Suprapubic skin (tissue), 4 donors: ENCODE results near the gene XPC. TPM values are rescaled to one million over a fixed set of nuclear protein-coding genes. Genes with fewer than 3 reads are reported as not detected.
A peak's percentile ranks its signal among the peaks of the same experiment; 100 is the strongest.

Experiments used
- DNase-seq, 2 donors: peaks; one replicate each; pipeline ENCODE4 v3.0.0-alpha.2; 2019; ENCODE audit warnings: low spot score in 2 of 2
- H3K27ac ChIP-seq: fragments of 200-600 bp; sonication (generic); one replicate; pipeline ENCODE4 v1.5.1; 2019
- H3K27me3 ChIP-seq: fragments of 200-600 bp; sonication (generic); one replicate; pipeline ENCODE4 v1.5.1; 2019
- H3K36me3 ChIP-seq: fragments of 200-600 bp; sonication (generic); one replicate; pipeline ENCODE4 v1.5.1; 2019
- H3K4me1 ChIP-seq: fragments of 200-600 bp; sonication (generic); one replicate; pipeline ENCODE4 v1.5.1; 2019
- H3K4me3 ChIP-seq: fragments of 200-600 bp; sonication (generic); one replicate; pipeline ENCODE4 v1.5.1; 2019; ENCODE audit warnings: mild to moderate bottlenecking
- H3K9me3 ChIP-seq: fragments of 200-600 bp; sonication (generic); one replicate; pipeline ENCODE4 v1.5.1; 2019
- EP300 ChIP-seq: sonication (generic); formaldehyde crosslinking; IDR thresholded peaks from one replicate; pipeline ENCODE4 v1.6.1; 2017; ENCODE audit warnings: antibody characterized with exemption
- POLR2A ChIP-seq, 2 donors: fragments of 450-650 bp; IDR thresholded peaks; one replicate each; pipeline ENCODE4 v1.6.1; 2017; ENCODE audit warnings: antibody characterized with exemption in 2 of 2, mild to moderate bottlenecking in 2 of 2, moderate library complexity in 2 of 2
- POLR2AphosphoS5 ChIP-seq, 3 donors: sonication (generic); formaldehyde crosslinking; IDR thresholded peaks; one replicate each; pipeline ENCODE4 v1.6.1; 2017; ENCODE audit warnings: antibody characterized with exemption in 3 of 3
- WGBS: methylation state at CpG from one replicate; pipeline ENCODE4 v1.1.5; 2018; 5-methylcytosine and 5-hydroxymethylcytosine counted together
- total RNA-seq, 4 donors: library from RNA; depleted of rRNA; stranded (reverse); fragments of >200 nt; gene quantifications; one replicate each; pipeline ENCODE4 v1.1.0, GENCODE V29; 2016
- TF ChIP-seq, protein P1 (sequence below), 2 donors: fragments of 200-600 bp in 1 of 2; fragments of 450-650 bp in 1 of 2; sonication (generic) in 1 of 2; IDR thresholded peaks; one replicate each; pipeline ENCODE4 v1.5.1; 2016 to 2019; ENCODE audit warnings: antibody characterized with exemption in 2 of 2, mild to moderate bottlenecking in 1 of 2, moderate library complexity in 1 of 2

The XPC gene
- total RNA-seq, 4 donors from 2014 or later = 49.7 to 176 (median 66.4) TPM

DNA sequence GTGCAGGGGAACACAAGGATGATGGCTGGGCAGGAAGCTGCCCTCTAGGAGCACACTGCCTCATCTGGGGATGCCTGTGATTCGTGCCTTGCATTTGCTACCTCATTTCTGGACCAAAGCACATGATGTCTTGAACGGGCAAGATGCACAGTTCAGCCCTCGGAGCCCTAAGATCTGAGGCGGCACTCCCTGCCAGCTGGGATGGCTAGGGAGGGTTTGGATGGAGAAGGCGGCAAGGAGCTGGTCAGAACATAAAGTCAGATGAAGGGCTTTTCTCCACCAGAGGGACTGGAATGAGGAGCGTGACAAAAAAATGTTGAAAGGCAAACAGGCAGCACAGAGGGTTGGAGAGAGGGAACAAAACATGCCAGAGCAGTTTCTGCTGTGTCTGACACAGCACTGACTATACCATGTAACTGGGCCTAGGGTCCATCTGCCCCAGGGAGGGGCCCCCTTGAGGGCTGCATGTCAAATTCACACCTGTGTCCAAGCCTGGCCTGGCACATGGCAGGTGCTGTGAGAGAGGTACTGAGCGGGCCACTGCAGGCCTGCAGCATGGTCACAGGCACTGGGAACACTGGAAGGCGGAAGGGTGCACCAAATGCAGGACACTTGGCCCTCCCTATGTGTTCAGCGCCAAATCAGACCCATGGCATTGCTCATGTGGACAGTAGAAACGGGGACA lies 31.9 kb downstream of the XPC start:
- WGBS = 85% methylated on average over 10 of the region's 10 CpGs
- Histone ChIP-seq H3K4me1 (peaks cover 48% of the 10 kb centered on the region), H3K4me3 (no peak overlapping the region), H3K27ac (peak overlapping the region; percentile 94), H3K9me3 (no peaks in the 10 kb centered on the region), H3K27me3 (no peaks in the 10 kb centered on the region), H3K36me3 (peaks cover 58% of the 10 kb centered on the region)
- TF ChIP-seq POLR2AphosphoS5 (IDR thresholded peaks at IDR 0.05) (no peak), EP300 (no peak), POLR2A (IDR thresholded peaks at IDR 0.05) (no peak)
- TF ChIP-seq, protein P1, sequence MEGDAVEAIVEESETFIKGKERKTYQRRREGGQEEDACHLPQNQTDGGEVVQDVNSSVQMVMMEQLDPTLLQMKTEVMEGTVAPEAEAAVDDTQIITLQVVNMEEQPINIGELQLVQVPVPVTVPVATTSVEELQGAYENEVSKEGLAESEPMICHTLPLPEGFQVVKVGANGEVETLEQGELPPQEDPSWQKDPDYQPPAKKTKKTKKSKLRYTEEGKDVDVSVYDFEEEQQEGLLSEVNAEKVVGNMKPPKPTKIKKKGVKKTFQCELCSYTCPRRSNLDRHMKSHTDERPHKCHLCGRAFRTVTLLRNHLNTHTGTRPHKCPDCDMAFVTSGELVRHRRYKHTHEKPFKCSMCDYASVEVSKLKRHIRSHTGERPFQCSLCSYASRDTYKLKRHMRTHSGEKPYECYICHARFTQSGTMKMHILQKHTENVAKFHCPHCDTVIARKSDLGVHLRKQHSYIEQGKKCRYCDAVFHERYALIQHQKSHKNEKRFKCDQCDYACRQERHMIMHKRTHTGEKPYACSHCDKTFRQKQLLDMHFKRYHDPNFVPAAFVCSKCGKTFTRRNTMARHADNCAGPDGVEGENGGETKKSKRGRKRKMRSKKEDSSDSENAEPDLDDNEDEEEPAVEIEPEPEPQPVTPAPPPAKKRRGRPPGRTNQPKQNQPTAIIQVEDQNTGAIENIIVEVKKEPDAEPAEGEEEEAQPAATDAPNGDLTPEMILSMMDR (IDR thresholded peaks at IDR 0.05) = no peak
- no peak for DNase-seq

DNA sequence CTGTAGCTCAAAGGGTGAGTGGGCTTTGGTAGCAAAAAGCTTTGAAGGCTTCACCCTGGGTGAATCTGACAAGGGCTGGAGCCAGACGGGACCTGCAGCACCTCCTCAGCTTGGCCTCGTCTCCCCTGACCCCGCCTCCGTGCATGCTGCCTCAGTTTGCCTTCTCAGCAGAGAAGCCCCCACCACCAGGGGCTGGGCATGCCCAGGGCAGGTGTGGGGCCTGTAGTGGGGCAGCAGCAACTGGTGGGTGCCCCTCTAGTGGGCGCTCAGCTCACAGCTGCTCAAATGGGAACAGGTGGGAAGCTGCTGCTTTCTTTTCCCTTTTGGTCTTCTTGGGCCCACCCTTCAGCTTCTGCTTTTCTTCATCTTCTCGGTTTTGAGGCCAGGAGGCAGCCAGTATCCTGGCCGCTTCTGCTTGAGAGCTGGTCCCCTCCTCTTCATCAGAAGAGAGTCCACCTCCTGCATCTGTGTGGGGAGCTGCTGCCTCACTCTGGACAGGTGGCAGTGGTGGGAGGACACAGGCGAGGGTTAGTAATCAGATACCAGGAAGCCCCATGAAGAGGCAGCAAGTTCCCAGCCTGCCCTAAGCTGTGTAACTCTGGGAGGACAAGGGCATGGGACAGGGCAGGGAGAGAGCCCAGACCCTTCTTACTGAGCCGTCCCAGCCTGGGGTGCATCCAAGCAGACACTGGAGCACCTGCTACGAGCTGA lies 32.6 kb downstream of the XPC start:
- Histone ChIP-seq H3K36me3 (peaks cover 58% of the 10 kb centered on the region), H3K27ac (peak overlapping the region; percentile 94), H3K27me3 (no peaks in the 10 kb centered on the region), H3K4me3 (no peak overlapping the region), H3K9me3 (no peaks in the 10 kb centered on the region), H3K4me1 (peaks cover 51% of the 10 kb centered on the region)
- DNase-seq = no peak
- 76% methylated on average over 8 of the region's 10 CpGs for WGBS
- TF ChIP-seq, protein P1 (IDR thresholded peaks at IDR 0.05) = no peak
- TF ChIP-seq EP300 (no peak), POLR2A (IDR thresholded peaks at IDR 0.05) (no peak), POLR2AphosphoS5 (IDR thresholded peaks at IDR 0.05) (no peak)

DNA sequence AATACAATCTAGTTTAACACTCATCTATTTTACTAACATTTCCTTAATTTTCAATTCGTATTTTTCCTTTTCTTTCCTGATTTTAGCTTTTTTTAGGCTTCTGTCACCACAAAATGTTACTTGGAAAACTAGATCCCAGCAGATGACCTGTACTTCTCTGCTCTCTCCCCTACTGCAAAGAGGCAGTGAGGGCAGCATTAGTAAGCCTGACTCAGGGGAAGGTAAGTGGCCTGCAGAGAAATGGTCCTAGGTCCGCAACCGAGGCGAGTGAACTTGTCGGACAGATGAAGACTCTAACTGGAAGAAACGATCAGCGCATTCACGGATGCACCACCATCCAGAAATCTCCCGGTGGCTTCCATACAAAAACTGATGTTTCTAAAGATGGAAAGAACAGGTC lies 33.2 kb downstream of the XPC start:
- no peak overlapping the region for H3K4me3 ChIP-seq
- WGBS = 84% methylated on average over 9 of the region's 9 CpGs
- peak overlapping the region; percentile 94 for H3K27ac ChIP-seq
- H3K4me1 ChIP-seq = peaks cover 51% of the 10 kb centered on the region
- no peak for TF ChIP-seq POLR2AphosphoS5 (IDR thresholded peaks at IDR 0.05)
- TF ChIP-seq POLR2A (IDR thresholded peaks at IDR 0.05) = no peak
- no peak for TF ChIP-seq EP300
- TF ChIP-seq, protein P1 (IDR thresholded peaks at IDR 0.05) = no peak
- H3K27me3 ChIP-seq = no peaks in the 10 kb centered on the region
- H3K36me3 ChIP-seq = peaks cover 56% of the 10 kb centered on the region
- no peak for DNase-seq
- H3K9me3 ChIP-seq = no peaks in the 10 kb centered on the region

DNA sequence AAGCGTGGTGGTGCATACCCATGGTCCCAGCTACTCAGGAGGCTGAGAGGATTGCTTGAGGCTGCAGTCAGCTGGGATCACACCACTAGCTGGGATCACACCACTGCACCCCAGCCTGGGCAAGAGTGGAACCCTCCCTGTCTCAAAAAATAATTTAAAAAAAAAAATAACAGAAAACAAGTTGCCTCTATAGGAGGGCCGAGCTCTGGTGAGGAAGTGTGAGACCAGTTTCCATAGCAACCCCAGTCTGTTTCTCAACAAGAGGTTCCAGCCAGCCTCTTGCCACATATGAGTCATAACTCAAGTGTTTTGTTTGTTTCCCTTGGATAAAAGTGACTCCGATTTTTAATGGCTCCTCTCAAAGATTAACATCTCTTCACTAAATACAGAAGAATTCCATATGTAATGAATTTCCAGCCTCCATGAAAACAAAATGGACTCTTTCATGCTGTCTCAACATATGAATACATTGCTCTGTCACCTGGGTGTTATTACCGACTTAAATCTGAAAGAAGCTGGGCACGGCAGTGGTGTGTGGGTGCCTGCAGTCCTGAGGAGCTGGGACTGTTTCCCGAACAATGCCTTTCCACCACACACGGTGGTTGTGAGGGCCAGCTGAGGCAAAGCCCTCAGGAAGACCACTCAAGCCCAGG lies 33.9 kb downstream of the XPC start:
- peak overlapping the region; percentile 18 for H3K4me3 ChIP-seq
- H3K27me3 ChIP-seq = no peaks in the 10 kb centered on the region
- H3K9me3 ChIP-seq = no peaks in the 10 kb centered on the region
- H3K36me3 ChIP-seq = peaks cover 56% of the 10 kb centered on the region
- peaks cover 51% of the 10 kb centered on the region for H3K4me1 ChIP-seq
- WGBS = 3% methylated on average over 7 of the region's 7 CpGs
- peak overlapping the region; percentile 94 for H3K27ac ChIP-seq
- TF ChIP-seq EP300 = no peak
- TF ChIP-seq POLR2AphosphoS5 (IDR thresholded peaks at IDR 0.05) = peak in 2 of 3 donors; percentile 47 to 66
- TF ChIP-seq POLR2A (IDR thresholded peaks at IDR 0.05) = no peak
- DNase-seq = no peak

DNA sequence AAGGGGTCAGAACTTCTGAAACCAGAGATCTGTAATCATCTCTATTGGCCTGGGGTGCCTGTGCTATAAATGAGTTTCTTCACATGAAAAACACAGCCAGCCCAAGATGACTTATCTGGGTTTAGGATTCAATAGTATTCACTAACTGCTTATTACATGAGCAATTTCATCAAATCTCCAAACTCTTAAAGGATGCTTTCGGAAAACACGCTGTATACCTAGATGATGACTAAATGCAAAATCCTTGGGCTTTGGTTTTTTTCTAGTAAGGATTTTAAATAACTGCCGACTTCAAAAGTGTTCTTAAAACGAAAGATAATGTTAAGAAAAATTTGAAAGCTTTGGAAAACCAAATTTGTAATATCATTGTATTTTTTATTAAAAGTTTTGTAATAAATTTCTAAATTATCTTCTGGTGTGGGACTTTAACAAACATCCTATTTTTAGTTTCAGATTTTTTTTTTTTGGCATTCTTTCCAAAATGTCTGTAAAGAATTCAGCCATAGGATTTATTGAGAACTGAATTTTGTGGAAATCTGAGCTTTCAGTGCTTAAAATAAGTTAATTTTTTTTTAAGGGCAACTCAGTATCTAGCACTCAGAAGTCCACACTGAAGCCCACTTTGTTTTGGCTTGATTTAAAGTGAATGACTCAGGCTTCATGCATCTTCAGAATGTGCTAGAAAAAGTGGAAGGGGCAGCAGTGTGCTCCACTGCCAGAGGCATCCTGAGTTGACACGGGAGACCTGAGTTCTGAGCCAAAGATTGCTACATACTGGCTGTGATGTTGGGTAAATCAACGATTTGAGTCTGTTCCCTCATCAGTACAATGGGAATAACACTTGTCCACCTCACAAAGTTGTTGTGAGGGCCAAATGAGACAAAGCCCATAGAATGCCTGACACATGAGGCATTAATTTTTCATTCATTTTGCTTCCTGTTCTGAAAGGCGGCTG lies 34.9 kb downstream of the XPC start:
- Histone ChIP-seq H3K9me3 (no peaks in the 10 kb centered on the region), H3K27me3 (no peaks in the 10 kb centered on the region), H3K27ac (peak overlapping the region; percentile 94), H3K4me1 (peaks cover 51% of the 10 kb centered on the region), H3K4me3 (no peak overlapping the region), H3K36me3 (peaks cover 62% of the 10 kb centered on the region)
- DNase-seq = no peak
- WGBS = 34% methylated on average over 7 of the region's 7 CpGs
- TF ChIP-seq, protein P1 (IDR thresholded peaks at IDR 0.05) = no peak
- TF ChIP-seq POLR2AphosphoS5 (IDR thresholded peaks at IDR 0.05) = peak; percentile 47 to 91 (median 80)
